Measurements from ENCODE around the gene LGALS7.
"Not testable (repeated sequence)": the region's sequence is repeated elsewhere in the genome, so short reads cannot be mapped to it uniquely, and the experiment has no call there.

Gene LGALS7

DNA sequence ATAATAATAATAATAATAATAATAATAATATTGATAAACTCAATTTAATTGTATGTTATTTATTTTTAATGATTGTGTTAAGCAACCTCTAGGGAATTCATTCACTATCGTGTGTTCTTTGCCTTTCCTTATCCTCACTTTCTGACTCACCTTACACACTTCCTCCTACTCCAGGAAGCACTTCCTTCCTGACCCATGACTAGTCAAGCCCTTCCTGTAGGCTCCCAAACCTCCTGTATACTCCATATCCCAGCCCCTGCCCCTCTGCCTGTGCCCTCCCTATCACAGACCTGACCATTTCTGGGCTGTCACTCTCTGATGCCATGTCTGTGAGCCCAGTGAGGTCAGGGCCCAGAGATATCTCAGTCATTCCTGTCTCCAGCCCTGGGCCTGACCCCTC, 31.9 kb upstream of the LGALS7 start:
- no peak for DNase-seq (ENCODE audit: low read depth)
- TF ChIP-seq, protein P1, sequence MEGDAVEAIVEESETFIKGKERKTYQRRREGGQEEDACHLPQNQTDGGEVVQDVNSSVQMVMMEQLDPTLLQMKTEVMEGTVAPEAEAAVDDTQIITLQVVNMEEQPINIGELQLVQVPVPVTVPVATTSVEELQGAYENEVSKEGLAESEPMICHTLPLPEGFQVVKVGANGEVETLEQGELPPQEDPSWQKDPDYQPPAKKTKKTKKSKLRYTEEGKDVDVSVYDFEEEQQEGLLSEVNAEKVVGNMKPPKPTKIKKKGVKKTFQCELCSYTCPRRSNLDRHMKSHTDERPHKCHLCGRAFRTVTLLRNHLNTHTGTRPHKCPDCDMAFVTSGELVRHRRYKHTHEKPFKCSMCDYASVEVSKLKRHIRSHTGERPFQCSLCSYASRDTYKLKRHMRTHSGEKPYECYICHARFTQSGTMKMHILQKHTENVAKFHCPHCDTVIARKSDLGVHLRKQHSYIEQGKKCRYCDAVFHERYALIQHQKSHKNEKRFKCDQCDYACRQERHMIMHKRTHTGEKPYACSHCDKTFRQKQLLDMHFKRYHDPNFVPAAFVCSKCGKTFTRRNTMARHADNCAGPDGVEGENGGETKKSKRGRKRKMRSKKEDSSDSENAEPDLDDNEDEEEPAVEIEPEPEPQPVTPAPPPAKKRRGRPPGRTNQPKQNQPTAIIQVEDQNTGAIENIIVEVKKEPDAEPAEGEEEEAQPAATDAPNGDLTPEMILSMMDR (IDR thresholded peaks at IDR 0.05; ENCODE audit: low read depth, low read length, missing control alignments), result no peak
- no peak overlapping the region for H3K4me3 ChIP-seq (ENCODE audit: low read depth, low read length)

GRCh38 chr19:38803543-38803942, 30.2 kb upstream of the LGALS7 start:
- TF ChIP-seq, protein P1 (IDR thresholded peaks at IDR 0.05; ENCODE audit: low read depth, low read length, missing control alignments), result no peak
- no peak overlapping the region for H3K4me3 ChIP-seq (ENCODE audit: low read depth, low read length)
- no peak for DNase-seq (ENCODE audit: low read depth)

DNA sequence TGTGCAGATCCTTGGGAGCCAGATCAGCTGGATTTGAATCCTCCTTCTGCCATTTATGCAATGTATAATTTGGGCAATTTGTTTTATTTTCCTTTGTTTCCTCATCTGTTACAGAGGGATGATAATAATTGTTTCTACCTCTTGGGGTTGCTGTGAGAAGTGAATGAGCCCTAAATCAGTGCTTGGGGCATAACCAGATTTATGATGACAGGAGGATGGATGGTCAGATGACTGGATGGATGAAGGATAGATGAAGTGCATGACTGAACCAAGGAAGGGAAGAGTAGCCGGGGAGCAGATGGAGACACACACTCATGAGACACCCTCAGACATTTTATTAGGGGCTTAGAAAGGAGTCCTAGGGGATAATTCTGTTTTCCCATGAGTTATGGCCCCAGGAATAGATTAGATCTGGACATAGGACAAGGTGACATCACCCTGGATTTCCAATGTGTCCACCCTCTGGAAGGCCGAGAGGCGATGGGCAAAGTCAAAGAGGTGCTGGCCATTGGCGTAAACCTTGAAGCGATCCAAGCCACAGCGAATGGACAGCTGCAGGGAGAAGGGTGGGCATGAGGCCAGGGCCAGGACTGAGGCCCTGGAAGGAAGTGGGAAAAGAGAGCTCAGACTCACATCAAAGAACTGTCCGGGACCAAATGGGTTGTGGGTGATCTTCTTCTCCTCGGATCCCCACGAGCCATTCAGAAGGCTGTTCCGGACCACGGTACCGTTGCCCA, 28.2 kb upstream of the LGALS7 start:
- no peak for DNase-seq (ENCODE audit: low read depth)
- no peak overlapping the region for H3K4me3 ChIP-seq (ENCODE audit: low read depth, low read length)
- TF ChIP-seq, protein P1 (IDR thresholded peaks at IDR 0.05; ENCODE audit: low read depth, low read length, missing control alignments), result no peak

GRCh38 chr19:38800577-38801347, 27.4 kb upstream of the LGALS7 start:
- no peak for DNase-seq (ENCODE audit: low read depth)
- H3K4me3 ChIP-seq (ENCODE audit: low read depth, low read length), result no peak overlapping the region
- TF ChIP-seq, protein P1 (IDR thresholded peaks at IDR 0.05; ENCODE audit: low read depth, low read length, missing control alignments), result no peak

- TF ChIP-seq, protein P1 (IDR thresholded peaks at IDR 0.05; ENCODE audit: low read depth, low read length, missing control alignments), result no peak
- no peak for DNase-seq (ENCODE audit: low read depth)
- no peak overlapping the region for H3K4me3 ChIP-seq (ENCODE audit: low read depth, low read length)
These were observed 25.8 kb upstream of the LGALS7 start for GRCh38 chr19:38799104-38799503.

GRCh38 chr19:38797781-38798180, 24.5 kb upstream of the LGALS7 start:
- H3K4me3 ChIP-seq (ENCODE audit: low read depth, low read length); DNase-seq (ENCODE audit: low read depth): not testable (repeated sequence)

- TF ChIP-seq, protein P1 (IDR thresholded peaks at IDR 0.05; ENCODE audit: low read depth, low read length, missing control alignments), result no peak
- no peak for DNase-seq (ENCODE audit: low read depth)
- no peak overlapping the region for H3K4me3 ChIP-seq (ENCODE audit: low read depth, low read length)
These were observed 22.8 kb upstream of the LGALS7 start for GRCh38 chr19:38796154-38796553.
